DMS79 treated with DMSO at 0.1 percent for 48 hours (cell line): ENCODE results near the gene FOXP1.

Experiments
- DNase-seq: peaks from one replicate; lab custom pipeline; 2025; lab: John Stamatoyannopoulos, UW

The FOXP1 gene

GRCh38 chr3:71206305-71207165 is 377.0 kb downstream of the FOXP1 start:
- no peak for DNase-seq

DNA sequence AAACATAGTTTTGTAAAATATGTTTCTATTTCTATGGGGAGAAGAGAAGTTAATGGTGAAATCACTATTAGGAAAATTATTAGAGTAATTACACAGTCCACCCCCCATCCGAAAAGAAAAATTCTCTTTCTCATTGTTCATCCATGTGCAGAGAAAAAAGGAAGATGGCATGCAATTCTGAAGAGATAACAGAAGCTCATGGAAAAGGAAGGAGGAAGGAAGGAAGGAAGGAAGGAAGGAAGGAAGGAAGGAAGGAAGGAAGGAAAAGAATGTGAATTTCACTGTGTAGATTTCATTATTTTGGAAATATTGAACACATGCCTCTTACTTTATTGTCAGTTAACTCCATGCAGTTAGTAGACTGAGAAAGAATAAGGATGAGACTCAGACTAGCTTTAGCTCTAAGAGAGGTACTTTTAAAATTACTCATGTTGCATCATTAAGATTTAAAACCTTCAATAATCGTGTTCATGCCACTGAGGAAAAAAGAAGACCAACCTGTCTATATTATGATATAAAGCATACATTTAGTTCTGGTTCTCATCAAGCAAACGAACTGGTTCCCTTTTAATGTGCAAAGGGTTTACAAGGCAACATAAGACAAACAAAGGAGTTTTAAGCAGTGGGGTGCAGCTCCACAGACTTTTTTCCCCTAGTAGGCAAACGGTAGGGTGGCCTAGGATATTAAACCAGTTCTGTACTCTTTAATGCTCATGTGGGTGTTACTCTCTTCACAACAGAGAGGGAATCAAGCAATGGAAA is 379.6 kb downstream of the FOXP1 start:
- no peak for DNase-seq

- DNase-seq = no peak
These were observed 380.5 kb downstream of the FOXP1 start for GRCh38 chr3:71202848-71203533.

GRCh38 chr3:71201939-71202338 is 381.6 kb downstream of the FOXP1 start:
- DNase-seq = no peak

GRCh38 chr3:71197841-71198565 is 385.5 kb downstream of the FOXP1 start:
- no peak for DNase-seq

- no peak for DNase-seq
These were observed 388.0 kb downstream of the FOXP1 start for GRCh38 chr3:71195492-71195891.

DNA sequence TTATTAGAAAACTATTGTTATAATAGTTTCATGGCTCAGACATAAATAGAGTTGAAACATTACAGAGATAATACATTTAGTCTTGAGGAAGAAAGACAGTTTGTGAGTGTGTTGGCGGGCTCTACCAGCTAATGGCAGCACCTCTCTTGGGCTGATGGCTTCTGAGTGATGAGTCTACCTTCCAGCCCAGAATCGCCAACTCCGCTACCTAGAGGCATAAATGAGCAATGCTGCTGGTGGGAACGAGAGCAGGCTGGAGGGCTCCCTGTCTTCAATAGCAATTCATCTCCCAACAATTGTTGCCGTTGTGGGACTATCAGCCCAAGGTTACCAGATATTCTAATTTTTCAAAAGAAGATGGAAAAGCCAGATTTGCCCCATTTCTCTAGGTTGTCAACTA is 388.7 kb downstream of the FOXP1 start:
- DNase-seq = no peak

GRCh38 chr3:71191031-71191482 is 392.5 kb downstream of the FOXP1 start:
- peak; percentile 8 for DNase-seq

DNA sequence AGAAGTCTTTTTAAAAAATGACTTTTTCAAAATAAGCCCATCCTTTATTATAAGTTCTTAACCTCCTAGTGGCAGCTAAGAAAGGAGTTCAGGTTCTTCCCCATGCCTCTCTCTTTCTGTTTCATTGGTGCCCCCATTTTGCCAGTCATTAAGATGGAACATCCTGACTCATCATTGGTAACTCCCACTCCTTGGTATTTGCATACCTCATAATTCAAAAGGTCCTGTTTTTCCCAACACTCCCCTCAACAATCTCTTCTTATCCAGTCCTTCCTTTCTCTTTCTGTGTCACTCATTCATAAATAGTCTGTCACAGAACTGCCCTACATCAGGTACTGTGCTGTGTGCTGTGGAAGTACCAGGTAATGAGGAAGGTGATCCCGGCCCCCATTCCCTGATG is 394.0 kb downstream of the FOXP1 start:
- DNase-seq = no peak

DNA sequence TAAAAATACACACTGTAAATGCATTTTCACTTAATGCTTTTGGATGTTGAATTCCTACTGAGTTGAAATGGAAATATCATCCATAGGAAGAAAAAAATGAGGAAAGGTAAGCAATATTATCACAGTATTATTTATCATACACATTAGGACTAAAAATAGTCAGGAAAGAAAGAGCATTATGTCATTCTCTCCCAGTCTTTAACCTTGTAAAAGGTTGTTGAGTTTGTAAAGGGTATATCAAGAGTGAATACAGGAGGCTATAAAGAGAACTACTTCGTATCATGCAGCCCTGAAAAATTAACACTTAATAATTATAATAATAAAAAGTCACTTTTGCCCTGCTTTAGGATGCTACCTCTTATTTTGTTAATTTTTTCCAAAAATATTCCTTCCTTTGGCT is 395.8 kb downstream of the FOXP1 start:
- no peak for DNase-seq

DNA sequence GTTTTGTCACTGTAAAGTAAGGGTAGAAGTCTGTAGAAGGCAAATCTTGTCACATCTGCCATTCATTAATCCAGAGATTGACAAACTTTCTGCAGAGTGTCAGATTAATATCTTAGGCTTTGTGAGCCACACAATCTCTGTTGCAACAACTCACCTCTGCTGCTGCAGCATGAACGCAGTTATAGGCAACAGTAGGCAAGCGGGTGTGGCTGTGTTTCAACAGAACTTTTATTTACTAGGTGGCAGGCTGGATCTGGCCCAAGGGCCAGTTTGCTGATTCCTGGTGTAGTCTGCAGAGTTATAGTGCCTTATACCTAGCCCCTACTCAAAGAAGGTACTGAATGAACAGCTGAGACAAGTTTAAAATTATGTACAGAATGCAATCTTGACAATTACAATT is 396.7 kb downstream of the FOXP1 start:
- DNase-seq = no peak

DNA sequence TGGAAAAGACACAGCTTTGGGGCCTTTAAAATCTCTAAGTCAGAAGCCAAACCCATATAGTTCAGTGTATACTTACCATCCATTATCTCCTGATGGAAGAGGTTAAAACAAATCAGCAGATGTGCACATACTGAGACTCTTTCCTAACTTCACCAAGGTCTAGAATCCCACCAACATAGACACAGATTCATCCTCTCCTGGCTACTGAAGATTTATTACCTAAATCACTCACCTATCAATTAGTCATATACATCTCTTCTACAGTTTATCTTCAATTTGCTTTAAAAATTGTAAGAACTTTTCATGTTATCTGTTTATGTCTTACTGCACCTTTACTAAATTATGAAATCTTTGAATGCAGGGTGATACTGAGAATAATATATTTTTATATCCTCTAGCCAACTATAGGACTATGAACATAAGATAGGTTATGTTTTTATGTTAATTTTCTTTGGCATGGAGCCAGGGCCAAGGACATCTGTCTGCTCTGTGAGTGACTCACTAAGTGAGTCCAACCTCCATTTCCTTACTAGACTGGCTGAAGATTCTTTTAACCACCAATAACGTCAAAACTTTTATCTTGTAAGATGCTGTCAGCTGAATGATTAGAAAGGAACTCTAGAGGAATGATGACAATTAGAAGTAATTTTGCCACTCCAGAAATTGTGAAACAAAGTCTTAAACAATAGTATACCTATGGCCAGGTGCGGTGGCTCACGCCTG is 397.6 kb downstream of the FOXP1 start:
- DNase-seq = no peak

DNA sequence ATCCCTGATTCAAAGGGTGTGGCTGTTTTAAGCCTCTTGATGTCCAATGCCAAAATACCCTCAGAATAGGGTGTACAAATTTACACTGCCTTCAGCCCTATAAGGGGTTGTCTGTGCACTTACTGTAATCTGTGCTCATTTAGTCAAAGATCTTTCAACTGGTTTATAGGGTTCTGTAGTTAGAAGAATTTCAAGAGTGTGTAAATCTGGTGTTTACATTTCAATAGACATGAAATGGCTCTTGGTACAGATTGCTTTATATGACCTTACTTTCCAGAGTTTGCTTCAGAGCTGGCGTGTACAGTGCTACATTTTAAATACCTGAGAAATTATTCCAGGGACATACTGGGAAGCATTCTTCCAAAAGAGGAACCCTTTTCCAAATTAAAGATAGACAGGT is 399.3 kb downstream of the FOXP1 start:
- DNase-seq = no peak

DNA sequence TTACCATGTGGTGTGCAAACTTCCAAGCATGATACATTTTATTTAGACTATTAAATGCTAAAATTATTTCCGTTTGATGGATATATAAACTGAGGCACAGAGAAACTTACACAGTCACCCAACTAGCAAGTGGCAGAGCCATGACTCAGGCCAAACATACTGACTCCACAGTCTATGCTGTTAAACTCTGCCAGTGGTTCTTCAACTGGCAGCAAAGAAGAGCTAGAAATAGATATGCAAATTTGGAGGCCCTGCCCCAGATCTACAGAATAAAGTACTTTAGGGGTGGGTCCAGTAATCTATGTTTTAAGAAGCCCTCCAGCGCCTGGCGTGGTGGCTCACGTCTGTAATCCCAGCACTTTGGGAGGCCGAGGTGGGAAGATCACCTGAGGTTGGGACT is 400.0 kb downstream of the FOXP1 start:
- no peak for DNase-seq

- DNase-seq = no peak
These were observed 403.0 kb downstream of the FOXP1 start for GRCh38 chr3:71180524-71180923.

GRCh38 chr3:71177375-71177774 is 406.2 kb downstream of the FOXP1 start:
- DNase-seq = no peak

DNA sequence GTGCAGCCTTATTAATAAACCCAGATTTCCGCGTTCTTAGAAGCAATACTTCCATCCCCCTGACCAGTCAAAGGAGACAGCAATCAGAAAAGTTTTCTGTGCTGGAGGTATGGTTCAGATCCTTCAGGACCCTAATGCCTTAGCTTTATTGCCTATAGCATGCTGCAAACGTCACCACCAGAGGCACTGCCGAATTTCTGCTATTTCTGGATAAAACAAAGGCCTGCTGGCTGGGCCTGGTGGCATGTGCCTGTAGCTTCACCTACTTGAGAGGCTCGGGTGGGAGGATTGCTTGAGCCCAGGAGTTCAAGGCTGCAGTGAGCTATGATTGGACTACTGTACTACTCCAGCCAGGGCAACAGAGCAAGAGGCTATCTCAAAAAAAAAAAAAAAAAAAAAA is 407.2 kb downstream of the FOXP1 start:
- no peak for DNase-seq

DNA sequence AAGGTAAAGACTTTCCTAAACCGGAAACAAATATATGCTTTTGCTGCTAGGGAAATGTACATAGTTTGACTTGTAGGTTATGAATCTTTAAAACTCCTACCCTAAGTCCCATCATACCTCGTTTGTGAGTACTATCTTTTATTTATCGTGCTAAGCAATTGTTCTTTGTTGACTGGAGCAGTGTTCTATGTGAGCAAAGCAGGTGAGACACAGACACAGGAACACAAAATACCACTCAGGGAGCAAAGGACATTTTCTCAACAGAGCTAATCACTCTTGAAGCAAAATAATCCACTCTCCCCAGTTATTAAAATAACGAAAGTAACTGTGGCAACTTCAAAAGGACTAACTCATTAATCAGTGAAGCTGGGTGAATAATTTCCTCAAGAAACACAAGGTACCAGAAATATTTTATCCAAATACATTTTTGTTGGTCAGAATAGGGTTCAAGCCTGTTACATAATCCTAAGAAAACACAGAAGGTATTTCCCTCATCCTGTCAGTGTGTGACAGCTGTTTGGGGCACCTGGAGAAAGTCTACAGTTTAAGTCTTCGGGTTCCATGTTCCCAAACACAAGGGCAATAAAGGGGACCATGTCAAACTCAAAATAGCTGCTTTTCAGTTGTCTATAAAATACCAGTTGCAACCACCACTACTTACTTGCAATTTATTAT is 407.7 kb downstream of the FOXP1 start:
- DNase-seq = no peak

GRCh38 chr3:71172951-71173350 is 410.6 kb downstream of the FOXP1 start:
- no peak for DNase-seq

DNA sequence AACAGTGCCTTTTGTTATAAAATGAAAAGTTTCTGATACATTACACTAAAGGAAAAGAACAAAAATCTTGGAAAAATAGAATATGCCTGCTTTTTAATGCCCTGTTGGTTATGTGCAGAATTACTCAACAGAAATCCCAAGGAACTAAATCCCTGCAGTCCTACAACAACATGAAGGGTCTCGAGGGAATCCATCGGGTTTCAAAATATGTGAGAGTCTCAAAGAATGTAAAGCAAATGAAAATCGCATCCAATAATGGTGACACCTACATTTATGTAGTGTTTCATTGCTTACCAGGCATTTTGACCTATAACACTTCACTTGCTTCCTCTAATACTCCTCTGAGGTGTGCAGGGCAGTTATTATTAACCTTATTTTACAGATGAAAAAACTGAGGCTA is 411.3 kb downstream of the FOXP1 start:
- DNase-seq = no peak

GRCh38 chr3:71171247-71171646 is 412.3 kb downstream of the FOXP1 start:
- DNase-seq = no peak
